Measurements from ENCODE around the gene CCDC88C.
"Not testable (repeated sequence)": the region's sequence is repeated elsewhere in the genome, so short reads cannot be mapped to it uniquely, and the experiment has no call there.

CCDC88C gene

DNA sequence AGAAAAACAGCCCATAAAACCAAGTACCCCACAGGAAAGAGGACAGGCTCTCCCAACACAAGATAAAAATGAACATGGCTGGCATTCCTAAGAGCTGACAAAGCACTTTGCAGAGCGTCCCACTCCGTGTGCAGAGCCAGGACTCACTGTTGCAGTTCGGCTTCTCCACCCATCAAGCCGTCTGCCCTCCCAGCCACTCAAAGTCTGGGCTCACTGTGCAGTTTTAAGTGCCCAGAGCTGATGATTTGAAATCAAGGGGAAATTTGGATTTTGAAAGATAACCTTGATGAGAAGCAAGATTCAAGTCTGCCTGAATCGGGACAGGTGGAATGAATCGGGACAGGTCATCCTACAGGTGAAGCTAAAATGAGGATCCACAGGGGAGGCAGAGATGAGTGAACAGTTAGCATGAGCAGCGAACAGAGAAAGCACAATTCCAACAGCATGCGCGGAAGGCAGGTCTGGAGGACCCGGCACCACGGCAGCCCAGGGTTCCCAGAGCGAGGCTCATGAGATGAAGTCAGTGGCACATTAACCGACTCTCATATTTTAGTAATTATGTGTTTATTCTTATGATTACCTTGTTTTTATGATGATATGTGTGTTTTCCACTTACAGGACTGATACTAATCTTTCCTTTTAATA lies 133.4 kb downstream of the CCDC88C start:
- no peak for DNase-seq

DNA sequence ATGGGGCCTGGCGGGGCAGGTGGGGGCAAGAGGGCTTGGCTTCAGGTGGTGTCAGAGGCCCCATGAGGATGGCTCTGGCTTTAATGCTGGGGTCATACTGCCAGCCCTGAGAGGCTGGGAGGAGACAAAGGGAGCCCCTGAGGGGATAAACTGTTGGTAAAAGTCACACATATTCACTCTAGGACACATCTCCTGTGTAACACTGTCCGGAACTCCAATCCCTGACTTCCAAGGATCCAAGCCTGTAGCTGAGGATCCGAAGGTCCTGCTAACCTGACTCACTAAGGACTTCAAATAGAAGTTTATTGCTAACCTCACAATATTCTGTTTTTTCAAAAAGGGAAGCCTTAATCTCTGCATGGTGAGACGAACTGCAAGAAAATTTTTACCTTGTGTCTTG lies 134.0 kb downstream of the CCDC88C start:
- no peak for DNase-seq

GRCh38 chr14:91282954-91283645 lies 134.5 kb downstream of the CCDC88C start:
- DNase-seq = no peak

DNA sequence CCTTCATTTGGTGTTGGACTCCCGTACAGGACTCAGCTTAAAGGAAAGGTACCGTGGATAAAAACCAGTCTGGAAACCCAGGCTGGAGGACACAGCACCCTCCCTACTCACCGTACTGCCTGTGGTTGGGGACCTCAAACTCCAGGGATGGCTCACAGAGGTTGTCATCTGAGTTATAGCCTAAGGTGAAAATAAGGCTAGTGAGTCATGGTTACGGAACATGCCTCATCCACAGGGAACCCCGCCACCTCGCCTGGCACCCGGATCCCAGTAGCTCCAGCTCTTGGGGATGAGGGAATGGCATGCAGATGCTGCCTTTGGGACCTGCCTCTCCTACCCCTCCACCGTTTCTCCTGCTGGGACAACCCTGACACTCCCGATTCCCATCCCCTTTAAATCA lies 136.3 kb downstream of the CCDC88C start:
- no peak for DNase-seq

DNA sequence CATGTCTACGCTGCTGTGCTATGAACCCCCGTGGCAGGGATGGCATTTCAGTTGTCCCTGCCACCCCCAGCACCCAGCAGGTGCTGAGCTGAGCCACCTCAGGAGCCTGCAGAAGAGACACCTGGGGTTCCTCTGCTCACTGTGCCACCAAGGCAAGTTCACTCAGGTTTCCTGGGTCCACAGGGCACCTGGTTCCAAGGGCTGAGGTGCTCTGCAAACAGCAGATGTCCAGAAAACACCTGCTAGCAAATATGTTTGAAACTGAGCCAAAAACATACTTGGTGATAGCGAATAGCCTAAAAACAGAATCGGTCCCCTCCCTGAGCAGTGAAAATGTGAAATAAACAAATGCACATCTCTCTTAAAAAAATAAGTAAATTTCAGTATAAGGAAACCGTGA lies 137.5 kb downstream of the CCDC88C start:
- no peak for DNase-seq

DNA sequence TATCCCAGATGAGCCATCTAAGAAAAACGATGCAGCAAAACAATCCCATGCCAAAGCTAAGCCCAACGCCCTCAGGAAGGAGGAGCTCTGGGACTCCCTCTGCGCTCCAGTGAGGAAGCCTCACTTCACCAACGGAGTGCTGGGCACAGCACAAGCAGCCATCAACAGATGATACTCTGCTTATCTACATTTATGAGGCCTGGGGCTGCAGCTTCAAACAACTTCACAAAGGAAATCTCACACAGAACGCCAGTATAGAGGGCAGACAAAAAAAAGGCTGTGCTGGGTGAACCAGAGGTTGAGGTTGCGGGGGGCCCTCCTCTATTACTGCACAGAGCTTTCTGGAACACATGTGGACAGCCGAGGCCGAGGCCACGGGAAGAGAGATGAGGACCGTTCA lies 138.3 kb downstream of the CCDC88C start:
- no peak for DNase-seq

- DNase-seq = no peak
Measured at GRCh38 chr14:91278383-91278715, 139.3 kb downstream of the CCDC88C start.

DNA sequence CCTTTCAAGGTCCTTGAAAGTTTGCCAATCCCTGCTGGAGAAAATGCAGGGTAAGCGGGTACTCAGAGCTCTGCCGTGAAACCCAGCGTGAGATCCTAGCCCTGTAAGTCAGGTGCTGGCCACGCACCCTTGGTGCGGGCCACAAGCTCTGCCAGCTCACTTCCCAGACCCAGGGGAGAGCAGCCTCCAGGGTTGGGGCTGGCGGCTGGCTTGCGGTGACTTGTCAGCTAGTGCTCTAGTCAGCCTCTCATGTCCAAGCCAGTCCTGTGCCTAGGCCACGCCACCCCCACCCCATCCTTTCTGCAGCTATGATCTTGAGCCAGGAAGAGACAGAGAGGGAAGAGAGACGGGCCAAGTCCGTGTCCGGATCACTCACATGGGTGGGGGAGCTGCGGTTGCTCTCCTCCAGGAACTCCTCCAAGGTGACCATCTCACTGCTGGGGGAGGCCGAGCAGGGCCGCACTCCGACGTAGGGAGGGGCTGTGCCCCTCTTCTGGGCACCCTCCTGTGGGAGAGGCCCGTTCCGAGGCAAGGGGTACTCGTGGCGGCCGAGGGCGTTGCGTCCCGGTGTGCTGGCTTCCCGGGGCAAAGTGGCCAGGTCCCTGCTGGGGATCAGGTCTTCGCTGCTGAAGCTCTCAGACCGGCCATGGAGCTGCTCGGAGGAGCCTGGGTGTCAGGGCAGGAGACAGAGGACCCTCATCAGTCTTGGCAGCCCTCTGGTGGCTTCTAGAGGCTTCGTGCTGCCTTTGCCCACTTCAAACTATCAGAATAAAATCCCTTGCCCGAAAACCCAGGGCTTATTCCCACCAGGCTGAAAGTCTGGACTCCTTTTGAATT lies 139.9 kb downstream of the CCDC88C start:
- DNase-seq = no peak

DNA sequence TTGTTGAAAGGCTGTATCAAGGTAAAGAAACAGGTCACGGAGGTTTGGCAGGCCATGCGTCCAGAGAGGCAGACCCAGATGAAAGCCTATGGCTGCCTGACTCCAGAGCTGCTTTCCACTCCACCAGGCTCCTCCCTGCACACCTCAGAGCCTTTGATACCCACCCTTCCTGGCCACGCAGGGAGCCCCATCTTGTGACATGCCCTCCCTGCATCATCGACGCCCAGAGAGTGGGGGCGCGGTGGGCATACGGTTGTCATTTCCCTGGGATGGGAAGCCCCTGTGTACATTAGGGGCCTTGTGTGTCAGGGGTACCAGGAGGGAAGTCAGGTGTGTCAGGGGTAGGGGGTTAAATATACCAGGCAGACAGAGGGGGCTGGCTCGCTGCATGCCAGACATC lies 142.8 kb downstream of the CCDC88C start:
- no peak for DNase-seq

DNA sequence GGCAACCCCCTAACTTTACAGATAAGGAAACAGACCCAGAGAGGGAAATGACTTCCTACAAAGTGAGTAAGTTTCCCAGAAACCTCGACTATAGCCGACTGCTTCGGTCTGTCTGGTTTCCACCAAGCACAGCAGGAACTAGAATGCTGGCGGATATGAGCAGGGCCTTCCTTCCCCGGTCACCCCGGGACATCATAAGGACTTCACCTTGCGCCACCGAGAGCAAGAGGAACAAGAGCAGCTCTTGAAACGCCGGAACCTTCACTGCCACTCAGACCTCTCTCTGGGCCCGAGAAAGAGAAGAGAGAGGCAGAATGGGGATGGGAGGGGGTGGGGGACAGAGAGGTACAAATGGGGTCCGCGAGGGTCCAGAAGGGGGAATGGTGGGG lies 143.7 kb downstream of the CCDC88C start:
- DNase-seq = no peak

GRCh38 chr14:91273273-91273884 lies 144.2 kb downstream of the CCDC88C start:
- no peak for DNase-seq

DNA sequence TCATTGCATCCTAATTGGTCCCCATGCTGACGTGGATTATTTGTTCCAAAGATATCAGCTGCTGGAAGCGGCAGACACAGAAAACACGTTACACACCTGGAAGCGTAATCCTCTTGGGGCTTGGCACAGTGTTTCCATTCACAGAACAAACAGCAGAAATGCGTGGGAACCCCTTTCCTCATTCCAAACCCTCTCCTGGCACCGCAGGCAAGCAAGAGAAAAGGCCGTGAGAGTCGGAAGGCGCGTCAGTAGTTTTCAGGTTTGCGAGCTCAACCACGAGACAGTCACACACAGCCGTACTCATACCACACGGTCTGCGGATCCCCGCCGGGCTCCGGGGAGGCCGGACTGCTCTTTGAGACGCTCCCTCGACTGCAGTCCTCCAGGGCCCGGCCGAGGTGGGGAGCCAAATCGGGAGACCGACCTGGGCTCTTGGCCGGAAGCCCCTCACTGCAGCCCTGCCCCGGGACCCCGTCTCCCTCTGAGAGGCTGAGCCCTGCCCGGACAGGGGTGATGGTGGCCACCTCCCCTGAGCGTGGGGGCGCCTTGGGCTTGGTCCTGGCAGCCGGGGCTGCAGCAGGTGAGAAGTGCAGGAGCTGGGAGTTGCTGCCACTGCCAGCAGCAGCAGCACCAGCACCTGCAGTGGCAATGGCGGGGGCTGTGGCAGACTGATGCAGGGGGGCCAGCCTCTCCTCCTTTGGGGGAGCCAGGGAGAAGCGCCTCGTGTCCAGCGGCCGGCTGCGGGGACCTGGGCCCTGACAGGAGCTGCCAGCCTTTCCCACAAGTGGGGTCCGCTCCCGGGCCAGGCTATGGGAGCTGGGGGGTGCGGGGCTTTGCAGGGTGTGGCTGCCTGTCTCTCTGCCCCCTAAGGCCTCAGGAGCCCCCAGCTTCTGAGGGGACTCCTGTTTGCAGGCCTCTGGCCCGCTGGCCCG lies 145.0 kb downstream of the CCDC88C start:
- no peak for DNase-seq

GRCh38 chr14:91271639-91272038 lies 146.0 kb downstream of the CCDC88C start:
- DNase-seq = no peak

- DNase-seq = no peak
Measured at GRCh38 chr14:91270619-91271018, 147.0 kb downstream of the CCDC88C start.

DNA sequence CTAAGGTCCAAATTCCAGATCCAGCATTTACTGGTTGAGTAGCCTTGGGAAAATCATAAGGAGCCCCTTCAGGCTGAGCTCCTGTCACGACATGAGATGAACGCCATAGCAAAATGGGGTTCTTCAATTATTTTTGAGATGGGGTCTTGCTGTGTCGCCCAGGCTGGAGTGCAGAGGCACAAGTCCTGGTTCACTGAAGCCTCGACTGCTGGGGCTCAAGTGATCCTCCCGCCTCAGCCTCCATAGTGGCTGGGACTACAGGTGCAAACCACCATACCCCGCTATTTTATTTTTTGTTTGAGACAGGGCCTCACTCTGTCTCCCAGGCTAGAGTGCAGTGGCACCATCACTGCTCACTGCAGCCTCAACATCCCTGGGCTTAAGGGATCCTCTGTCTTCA lies 147.4 kb downstream of the CCDC88C start:
- DNase-seq = no peak

DNA sequence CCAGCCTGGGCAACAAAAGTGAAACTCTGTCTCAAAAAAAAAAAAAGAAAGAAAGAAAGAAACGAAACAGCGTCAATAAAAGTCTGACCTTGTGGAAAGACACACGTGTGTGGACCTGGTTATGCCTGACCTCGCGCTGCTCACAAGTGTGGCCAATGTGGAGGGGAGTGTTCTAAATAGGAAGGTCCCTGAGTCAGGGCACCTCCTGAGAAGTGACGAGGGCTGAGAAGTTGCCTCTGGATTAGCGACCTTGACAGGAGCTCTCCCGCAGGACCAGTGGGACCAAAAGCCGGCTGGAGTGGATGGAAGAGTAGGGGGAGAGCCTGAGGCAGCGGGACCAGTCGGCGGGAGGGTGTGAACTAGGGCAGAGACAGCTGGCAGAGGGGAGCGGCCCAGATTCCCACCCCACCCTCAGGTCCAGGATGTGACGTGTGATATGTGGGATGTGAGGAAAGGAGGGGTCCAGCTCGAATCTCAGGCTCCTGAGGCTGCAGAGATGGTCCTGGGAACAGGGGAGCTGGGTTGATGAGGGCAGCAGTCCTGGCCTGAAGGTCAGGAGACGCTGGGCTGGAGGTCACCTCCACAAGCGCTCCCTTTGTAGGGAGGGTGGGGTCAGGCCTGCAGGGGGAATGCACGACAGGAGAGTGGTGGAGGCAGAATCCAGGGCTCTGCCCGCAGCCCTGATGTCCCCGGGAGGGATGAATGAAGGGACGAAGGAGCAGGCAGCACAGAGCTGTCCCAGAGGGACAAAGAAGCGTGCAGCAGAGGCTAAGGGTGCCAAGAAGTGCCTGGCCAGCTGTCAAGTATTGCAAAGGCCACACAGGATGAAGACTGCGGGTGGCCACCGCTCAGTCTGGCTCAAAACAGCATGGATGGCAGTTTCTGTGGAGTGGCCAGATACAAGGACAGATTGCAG lies 148.3 kb downstream of the CCDC88C start:
- no peak for DNase-seq

DNA sequence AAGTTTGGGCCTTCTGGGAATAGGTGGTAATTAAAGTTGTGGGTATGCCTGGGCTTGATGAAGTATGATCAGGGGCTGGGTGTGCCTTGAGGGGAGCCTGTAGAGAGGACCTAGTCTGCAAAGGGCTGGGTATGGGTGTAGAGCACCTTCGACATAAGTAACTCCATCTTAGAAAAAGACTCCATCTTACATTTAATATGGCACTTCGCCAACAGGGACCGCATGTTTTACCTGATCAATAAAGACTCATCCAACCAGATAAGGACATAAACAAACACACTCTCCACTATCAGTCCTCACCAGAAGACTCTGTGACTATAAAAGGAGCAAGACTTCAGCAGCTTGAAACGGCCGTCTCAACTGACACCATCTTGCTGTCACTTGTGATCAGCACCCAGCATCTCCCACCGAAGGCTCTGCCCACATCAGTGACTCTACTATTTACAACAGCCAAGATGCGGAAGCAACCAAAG lies 149.6 kb downstream of the CCDC88C start:
- DNase-seq = no peak

DNA sequence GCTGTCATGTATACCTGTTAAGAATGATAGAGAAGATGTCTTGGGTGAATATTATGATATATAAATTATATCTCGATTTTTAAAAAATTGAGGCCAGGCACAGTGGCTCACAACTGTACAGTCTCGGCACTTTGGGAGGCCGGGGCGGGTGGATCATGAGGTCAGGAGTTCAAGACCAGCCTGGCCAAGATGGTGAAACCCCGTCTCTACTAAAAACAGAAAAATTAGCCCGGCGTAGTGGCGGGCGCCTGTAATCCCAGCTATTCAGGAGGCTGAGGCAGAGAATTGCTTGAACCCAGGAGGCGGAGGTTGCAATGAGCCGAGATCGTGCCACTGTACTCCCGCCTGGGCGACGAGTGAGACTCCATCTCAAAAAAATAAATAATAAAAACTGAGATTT lies 151.3 kb downstream of the CCDC88C start:
- DNase-seq = not testable (repeated sequence)

DNA sequence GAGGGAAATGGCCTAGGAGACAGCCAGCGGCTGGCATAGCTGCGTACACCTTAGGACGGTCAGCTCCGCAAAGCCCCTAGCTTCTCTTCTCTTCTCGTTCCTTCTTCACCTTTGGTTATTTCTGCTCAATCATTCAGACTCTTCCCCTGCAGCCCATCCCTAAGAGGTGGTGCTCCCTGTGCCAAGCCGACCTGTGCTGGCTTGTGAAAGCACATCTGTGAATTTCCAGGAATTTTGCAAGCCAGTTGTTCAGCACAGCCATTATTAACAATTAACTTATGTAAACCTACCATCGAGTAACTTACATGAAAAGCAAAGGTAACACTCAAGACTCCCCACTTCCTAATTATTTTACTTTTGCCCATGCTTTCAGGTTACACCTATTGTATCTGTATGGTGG lies 152.2 kb downstream of the CCDC88C start:
- DNase-seq = no peak

GRCh38 chr14:91264151-91265150 lies 153.2 kb downstream of the CCDC88C start:
- DNase-seq = no peak

Data from bone marrow (tissue), 2 donors.